ENCODE results near the gene GRK3. TPM values are rescaled to one million over a fixed set of nuclear protein-coding genes. Genes with fewer than 3 reads are reported as not detected.

GRK3 gene
- total RNA-seq, 6 experiments from 2014 or later, result 1.1 to 4.9 (median 3.6) TPM

GRCh38 chr22:25762147-25762546, 197.7 kb downstream of the GRK3 start:
- no peak for ATAC-seq

GRCh38 chr22:25763239-25763777, 198.8 kb downstream of the GRK3 start:
- ATAC-seq, result no peak
- no peak overlapping the region for H3K27ac ChIP-seq
- no peak overlapping the region for H3K4me3 ChIP-seq
- 52% methylated on average over 5 of the region's 7 CpGs for WGBS (ENCODE audit: insufficient coverage, low coverage, low lambda C conversion rate, missing lambda C conversion rate)
- H3K27me3 ChIP-seq, result no peaks in the 10 kb centered on the region
- no peaks in the 10 kb centered on the region for H3K4me1 ChIP-seq
- intact Hi-C loops (cut with DNase I), result loop anchor here in 1 of 2 donors (10.0 kb wide), 1 partner anchor 289 kb away; no protein-coding TSS in a partner anchor
- no peaks in the 10 kb centered on the region for H3K36me3 ChIP-seq
- DNase-seq, result no peak
- no peaks in the 10 kb centered on the region for H3K9me3 ChIP-seq
- no peak for TF ChIP-seq CTCF (IDR thresholded peaks at IDR 0.05)
- no peak for TF ChIP-seq POLR2A (IDR thresholded peaks at IDR 0.05)

More at GRCh38 chr22:25762147-25762546, 197.7 kb downstream of the GRK3 start:
- 17% methylated on average over 1 of the region's 5 CpGs for WGBS (ENCODE audit: insufficient coverage, low coverage, low lambda C conversion rate, missing lambda C conversion rate)
- Histone ChIP-seq H3K27me3 (no peaks in the 10 kb centered on the region), H3K4me1 (no peaks in the 10 kb centered on the region), H3K36me3 (no peaks in the 10 kb centered on the region), H3K9me3 (no peaks in the 10 kb centered on the region), H3K4me3 (no peak overlapping the region), H3K27ac (no peak overlapping the region)
- DNase-seq, result no peak
- intact Hi-C loops (cut with DNase I), result loop anchor here in 1 of 2 donors (10.0 kb wide), 1 partner anchor 287 kb away; no protein-coding TSS in a partner anchor
- no peak for TF ChIP-seq CTCF (IDR thresholded peaks at IDR 0.05)
- no peak for TF ChIP-seq POLR2A (IDR thresholded peaks at IDR 0.05)

GRCh38 chr22:25764270-25765015, 200.0 kb downstream of the GRK3 start:
- H3K4me1 ChIP-seq, result no peaks in the 10 kb centered on the region
- no peaks in the 10 kb centered on the region for H3K27me3 ChIP-seq
- H3K4me3 ChIP-seq, result no peak overlapping the region
- intact Hi-C loops (cut with DNase I), result loop anchor here in 1 of 2 donors (10.0 kb wide), 1 partner anchor 290 kb away; no protein-coding TSS in a partner anchor
- TF ChIP-seq CTCF (IDR thresholded peaks at IDR 0.05), result no peak
- no peak for TF ChIP-seq POLR2A (IDR thresholded peaks at IDR 0.05)
- H3K27ac ChIP-seq, result no peak overlapping the region
- 46% methylated on average over 5 of the region's 8 CpGs for WGBS (ENCODE audit: insufficient coverage, low coverage, low lambda C conversion rate, missing lambda C conversion rate)
- no peaks in the 10 kb centered on the region for H3K9me3 ChIP-seq
- DNase-seq (no peak), ATAC-seq (no peak)
- H3K36me3 ChIP-seq, result no peaks in the 10 kb centered on the region

GRCh38 chr22:25765016-25765367, 200.5 kb downstream of the GRK3 start:
- 42% methylated on average over 1 of the region's 2 CpGs for WGBS (ENCODE audit: insufficient coverage, low coverage, low lambda C conversion rate, missing lambda C conversion rate)
- Histone ChIP-seq H3K27me3 (no peaks in the 10 kb centered on the region), H3K4me1 (no peaks in the 10 kb centered on the region), H3K9me3 (no peaks in the 10 kb centered on the region), H3K27ac (no peak overlapping the region), H3K4me3 (no peak overlapping the region), H3K36me3 (no peaks in the 10 kb centered on the region)
- TF ChIP-seq CTCF (IDR thresholded peaks at IDR 0.05) (no peak), POLR2A (IDR thresholded peaks at IDR 0.05) (no peak)
- DNase-seq (no peak), ATAC-seq (no peak)
- intact Hi-C loops (cut with DNase I), result loop anchor here in 1 of 2 donors (10.0 kb wide), 1 partner anchor 290 kb away; no protein-coding TSS in a partner anchor
